Measurements from ENCODE around the gene ABCC6. TPM values are rescaled to one million over a fixed set of nuclear protein-coding genes. Genes with fewer than 3 reads are reported as not detected.

The ABCC6 gene
- total and polyA plus RNA-seq, 10 of the 15 experiments (the other 5 are each of a cell fraction or from before 2014, with no cell fraction given), result 0.05 to 0.13 (median 0.06) TPM; not detected in 5

DNA sequence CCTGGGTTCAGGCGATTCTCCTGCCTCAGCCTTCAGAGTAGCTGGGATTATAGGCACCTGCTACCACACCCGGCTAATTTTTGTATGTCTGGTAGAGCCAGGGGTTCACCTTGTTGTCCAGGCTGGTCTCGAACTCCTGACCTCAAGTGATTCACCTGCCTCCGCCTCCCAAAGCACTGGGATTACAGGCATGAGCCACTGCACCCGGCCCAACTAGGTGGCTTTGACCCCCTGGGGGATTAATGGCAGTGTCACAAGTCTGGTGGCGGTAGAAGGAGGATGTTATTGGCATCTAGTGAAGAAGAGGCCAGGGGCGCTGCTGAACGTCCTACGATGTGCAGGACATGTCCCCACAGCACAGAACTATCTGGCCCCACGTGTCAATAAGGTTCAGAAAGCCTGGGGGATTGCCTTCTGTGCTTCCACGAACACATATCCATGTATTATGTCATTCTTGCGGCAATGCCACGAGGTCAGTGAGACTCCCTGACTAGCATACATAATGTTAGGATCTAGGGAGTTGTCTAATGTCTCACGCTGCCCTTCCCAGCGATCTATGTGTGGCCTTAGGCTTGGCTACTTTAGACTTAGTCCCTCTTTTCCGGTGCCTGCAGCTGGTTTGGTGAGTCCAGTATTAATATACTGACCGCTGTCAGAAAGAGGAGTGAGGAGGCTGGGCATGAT is 75.8 kb downstream of the ABCC6 start (continued):
- TF ChIP-seq NR2C1 (IDR thresholded peaks at IDR 0.05) (no peak), CREB1 (IDR thresholded peaks at IDR 0.05; ENCODE audit: low read depth) (no peak), NFXL1 (IDR thresholded peaks at IDR 0.05; ENCODE audit: borderline replicate concordance) (no peak)
- TF ChIP-seq, protein P1, sequence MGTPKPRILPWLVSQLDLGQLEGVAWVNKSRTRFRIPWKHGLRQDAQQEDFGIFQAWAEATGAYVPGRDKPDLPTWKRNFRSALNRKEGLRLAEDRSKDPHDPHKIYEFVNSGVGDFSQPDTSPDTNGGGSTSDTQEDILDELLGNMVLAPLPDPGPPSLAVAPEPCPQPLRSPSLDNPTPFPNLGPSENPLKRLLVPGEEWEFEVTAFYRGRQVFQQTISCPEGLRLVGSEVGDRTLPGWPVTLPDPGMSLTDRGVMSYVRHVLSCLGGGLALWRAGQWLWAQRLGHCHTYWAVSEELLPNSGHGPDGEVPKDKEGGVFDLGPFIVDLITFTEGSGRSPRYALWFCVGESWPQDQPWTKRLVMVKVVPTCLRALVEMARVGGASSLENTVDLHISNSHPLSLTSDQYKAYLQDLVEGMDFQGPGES (IDR thresholded peaks at IDR 0.05), result no peak

DNA sequence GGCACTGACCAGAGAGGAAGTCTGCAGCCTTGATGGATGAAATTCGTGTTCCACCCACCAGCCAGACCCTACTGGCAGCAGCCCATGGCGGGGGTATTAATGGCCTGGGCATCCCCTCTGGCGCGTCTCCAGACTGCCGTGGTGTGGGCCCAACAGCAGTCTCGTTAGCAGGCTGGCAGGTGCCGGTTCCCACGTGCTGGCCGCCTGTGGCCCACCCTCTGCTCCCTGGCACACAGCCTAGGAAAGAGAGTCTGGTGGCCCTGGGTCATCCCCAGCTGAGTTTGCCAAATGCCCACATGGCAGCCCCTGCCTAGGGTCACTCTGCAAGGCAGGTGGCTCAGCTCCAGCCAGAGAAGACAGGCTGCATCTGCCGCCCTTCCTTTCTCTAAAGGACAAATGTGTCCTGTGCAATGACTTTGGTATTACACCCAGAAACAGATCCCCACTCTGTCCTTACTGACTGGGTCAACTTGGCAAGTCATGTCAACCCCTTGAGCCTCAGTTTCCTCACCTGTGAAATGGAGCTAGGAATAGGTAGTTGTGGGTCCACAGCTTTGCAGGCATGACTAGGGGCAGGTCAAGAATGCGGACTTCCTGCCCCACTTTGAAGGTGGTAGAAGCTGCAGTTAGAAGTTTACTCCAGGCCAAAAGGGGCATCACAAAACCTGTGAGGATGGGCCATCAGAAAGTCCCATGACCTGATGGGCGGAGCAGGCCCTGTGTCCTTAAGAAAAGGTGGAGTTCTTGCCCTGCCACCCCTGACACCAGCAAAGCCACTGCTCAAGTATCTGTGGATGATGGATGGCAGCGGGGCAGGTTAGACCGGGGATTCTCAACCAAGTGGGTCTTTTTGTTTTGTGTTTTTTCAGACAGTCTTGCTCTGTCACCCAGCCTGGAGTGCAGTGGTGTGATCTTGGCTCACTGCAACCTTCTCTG is 76.6 kb downstream of the ABCC6 start:
- Histone ChIP-seq H3K27ac (ENCODE audit: control insufficient read depth, insufficient read depth) (no peak overlapping the region), H3K27me3 (replicated peaks in 1 of 2; ENCODE audit: control insufficient read depth in 2 of 2, insufficient read depth in 2 of 2, low read length in 1 of 2) (no peaks in the 10 kb centered on the region), H3K79me2 (ENCODE audit: control insufficient read depth, insufficient read depth, low read length) (no peaks in the 10 kb centered on the region), H3K9ac (ENCODE audit: control insufficient read depth, insufficient read depth, low read length) (no peak overlapping the region), H3K4me2 (ENCODE audit: control insufficient read depth, insufficient read depth) (no peak overlapping the region), H3K4me1 (ENCODE audit: control insufficient read depth, insufficient read depth, low read length) (no peaks in the 10 kb centered on the region), H3K4me3 (no peak overlapping the region), H3K9me3 (replicated peaks; ENCODE audit: control insufficient read depth, insufficient read depth, low read length) (no peaks in the 10 kb centered on the region), H3K36me3 (ENCODE audit: control insufficient read depth in 2 of 2, insufficient read depth in 2 of 2, low read length in 1 of 2) (peaks cover 6 to 12% of the 10 kb centered on the region in 2 experiments), H2AFZ (ENCODE audit: control insufficient read depth, low read depth, low read length) (no peak overlapping the region), H4K20me1 (ENCODE audit: control insufficient read depth, insufficient read depth) (no peaks in the 10 kb centered on the region)
- ChIA-PET POLR2A (no interaction called here), CTCF (no interaction called here), RAD21 (ENCODE audit: unreplicated experiment) (no interaction called here), SMC1A (ENCODE audit: uncharacterized antibody, unreplicated experiment) (no interaction called here)
- no peak for FAIRE-seq
- intact Hi-C loops (cut with micrococcal nuclease; ENCODE audit: unreplicated experiment), result no loop called here
- in situ Hi-C loops (cut with MboI), result no loop called here
- WGBS (ENCODE audit: insufficient coverage, insufficient replicate concordance, low lambda C conversion rate, missing lambda C conversion rate), result 97% methylated on average over 14 of the region's 14 CpGs
- no peak for DNase-seq (ENCODE audit: low read depth, low spot score)
- BruUV-seq (replicated peaks), result no TSS peak
- ATAC-seq, result no peak
- no peak for TF ChIP-seq NRF1 (conservative IDR thresholded peaks at IDR 0.05; ENCODE audit: low read depth, low read length)
- TF ChIP-seq, protein P2, sequence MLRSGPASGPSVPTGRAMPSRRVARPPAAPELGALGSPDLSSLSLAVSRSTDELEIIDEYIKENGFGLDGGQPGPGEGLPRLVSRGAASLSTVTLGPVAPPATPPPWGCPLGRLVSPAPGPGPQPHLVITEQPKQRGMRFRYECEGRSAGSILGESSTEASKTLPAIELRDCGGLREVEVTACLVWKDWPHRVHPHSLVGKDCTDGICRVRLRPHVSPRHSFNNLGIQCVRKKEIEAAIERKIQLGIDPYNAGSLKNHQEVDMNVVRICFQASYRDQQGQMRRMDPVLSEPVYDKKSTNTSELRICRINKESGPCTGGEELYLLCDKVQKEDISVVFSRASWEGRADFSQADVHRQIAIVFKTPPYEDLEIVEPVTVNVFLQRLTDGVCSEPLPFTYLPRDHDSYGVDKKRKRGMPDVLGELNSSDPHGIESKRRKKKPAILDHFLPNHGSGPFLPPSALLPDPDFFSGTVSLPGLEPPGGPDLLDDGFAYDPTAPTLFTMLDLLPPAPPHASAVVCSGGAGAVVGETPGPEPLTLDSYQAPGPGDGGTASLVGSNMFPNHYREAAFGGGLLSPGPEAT (IDR thresholded peaks at IDR 0.05; ENCODE audit: low read depth), result no peak
- TF ChIP-seq, protein P3, sequence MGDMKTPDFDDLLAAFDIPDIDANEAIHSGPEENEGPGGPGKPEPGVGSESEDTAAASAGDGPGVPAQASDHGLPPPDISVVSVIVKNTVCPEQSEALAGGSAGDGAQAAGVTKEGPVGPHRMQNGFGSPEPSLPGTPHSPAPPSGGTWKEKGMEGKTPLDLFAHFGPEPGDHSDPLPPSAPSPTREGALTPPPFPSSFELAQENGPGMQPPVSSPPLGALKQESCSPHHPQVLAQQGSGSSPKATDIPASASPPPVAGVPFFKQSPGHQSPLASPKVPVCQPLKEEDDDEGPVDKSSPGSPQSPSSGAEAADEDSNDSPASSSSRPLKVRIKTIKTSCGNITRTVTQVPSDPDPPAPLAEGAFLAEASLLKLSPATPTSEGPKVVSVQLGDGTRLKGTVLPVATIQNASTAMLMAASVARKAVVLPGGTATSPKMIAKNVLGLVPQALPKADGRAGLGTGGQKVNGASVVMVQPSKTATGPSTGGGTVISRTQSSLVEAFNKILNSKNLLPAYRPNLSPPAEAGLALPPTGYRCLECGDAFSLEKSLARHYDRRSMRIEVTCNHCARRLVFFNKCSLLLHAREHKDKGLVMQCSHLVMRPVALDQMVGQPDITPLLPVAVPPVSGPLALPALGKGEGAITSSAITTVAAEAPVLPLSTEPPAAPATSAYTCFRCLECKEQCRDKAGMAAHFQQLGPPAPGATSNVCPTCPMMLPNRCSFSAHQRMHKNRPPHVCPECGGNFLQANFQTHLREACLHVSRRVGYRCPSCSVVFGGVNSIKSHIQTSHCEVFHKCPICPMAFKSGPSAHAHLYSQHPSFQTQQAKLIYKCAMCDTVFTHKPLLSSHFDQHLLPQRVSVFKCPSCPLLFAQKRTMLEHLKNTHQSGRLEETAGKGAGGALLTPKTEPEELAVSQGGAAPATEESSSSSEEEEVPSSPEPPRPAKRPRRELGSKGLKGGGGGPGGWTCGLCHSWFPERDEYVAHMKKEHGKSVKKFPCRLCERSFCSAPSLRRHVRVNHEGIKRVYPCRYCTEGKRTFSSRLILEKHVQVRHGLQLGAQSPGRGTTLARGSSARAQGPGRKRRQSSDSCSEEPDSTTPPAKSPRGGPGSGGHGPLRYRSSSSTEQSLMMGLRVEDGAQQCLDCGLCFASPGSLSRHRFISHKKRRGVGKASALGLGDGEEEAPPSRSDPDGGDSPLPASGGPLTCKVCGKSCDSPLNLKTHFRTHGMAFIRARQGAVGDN (IDR thresholded peaks at IDR 0.05), result no peak
- TF ChIP-seq, protein P4, sequence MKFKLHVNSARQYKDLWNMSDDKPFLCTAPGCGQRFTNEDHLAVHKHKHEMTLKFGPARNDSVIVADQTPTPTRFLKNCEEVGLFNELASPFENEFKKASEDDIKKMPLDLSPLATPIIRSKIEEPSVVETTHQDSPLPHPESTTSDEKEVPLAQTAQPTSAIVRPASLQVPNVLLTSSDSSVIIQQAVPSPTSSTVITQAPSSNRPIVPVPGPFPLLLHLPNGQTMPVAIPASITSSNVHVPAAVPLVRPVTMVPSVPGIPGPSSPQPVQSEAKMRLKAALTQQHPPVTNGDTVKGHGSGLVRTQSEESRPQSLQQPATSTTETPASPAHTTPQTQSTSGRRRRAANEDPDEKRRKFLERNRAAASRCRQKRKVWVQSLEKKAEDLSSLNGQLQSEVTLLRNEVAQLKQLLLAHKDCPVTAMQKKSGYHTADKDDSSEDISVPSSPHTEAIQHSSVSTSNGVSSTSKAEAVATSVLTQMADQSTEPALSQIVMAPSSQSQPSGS (IDR thresholded peaks at IDR 0.05; ENCODE audit: low read length), result no peak

Measured in GM12878 (cell line).